Measurements from ENCODE around the gene CDC45. TPM values are rescaled to one million over a fixed set of nuclear protein-coding genes. Genes with fewer than 3 reads are reported as not detected.
"Not testable (repeated sequence)": the region's sequence is repeated elsewhere in the genome, so short reads cannot be mapped to it uniquely, and the experiment has no call there.

The CDC45 gene
- total RNA-seq, 1 donor from 2014 or later: 2.2 TPM

DNA sequence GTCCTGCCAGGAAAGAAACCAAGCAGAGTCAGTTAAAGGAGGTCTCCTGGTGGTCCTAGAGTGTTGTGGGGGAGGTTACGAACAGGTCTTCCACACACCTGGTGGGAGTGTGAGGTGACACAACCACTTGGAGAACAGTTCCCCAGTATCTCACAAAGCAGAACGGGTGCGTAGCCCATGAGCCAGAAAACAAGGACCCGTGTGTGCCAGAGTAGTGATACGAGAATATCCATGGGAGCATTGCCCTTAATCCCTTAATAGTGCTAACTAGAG lies 66.2 kb downstream of the CDC45 start:
- Mint-ChIP-seq H3K36me3 (ENCODE audit: low read depth) (no peaks in the 10 kb centered on the region), H3K9me3 (ENCODE audit: low read depth) (no peaks in the 10 kb centered on the region), H3K27me3 (ENCODE audit: low read depth) (peaks cover 6% of the 10 kb centered on the region), H3K4me1 (ENCODE audit: low read depth) (peaks cover 4% of the 10 kb centered on the region), H3K4me3 (ENCODE audit: unreplicated experiment) (no peak overlapping the region), H3K27ac (ENCODE audit: unreplicated experiment) (no peak overlapping the region)
- TF ChIP-seq, protein P1, sequence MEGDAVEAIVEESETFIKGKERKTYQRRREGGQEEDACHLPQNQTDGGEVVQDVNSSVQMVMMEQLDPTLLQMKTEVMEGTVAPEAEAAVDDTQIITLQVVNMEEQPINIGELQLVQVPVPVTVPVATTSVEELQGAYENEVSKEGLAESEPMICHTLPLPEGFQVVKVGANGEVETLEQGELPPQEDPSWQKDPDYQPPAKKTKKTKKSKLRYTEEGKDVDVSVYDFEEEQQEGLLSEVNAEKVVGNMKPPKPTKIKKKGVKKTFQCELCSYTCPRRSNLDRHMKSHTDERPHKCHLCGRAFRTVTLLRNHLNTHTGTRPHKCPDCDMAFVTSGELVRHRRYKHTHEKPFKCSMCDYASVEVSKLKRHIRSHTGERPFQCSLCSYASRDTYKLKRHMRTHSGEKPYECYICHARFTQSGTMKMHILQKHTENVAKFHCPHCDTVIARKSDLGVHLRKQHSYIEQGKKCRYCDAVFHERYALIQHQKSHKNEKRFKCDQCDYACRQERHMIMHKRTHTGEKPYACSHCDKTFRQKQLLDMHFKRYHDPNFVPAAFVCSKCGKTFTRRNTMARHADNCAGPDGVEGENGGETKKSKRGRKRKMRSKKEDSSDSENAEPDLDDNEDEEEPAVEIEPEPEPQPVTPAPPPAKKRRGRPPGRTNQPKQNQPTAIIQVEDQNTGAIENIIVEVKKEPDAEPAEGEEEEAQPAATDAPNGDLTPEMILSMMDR (IDR thresholded peaks at IDR 0.05): no peak
- no peak for DNase-seq (ENCODE audit: low spot score)

DNA sequence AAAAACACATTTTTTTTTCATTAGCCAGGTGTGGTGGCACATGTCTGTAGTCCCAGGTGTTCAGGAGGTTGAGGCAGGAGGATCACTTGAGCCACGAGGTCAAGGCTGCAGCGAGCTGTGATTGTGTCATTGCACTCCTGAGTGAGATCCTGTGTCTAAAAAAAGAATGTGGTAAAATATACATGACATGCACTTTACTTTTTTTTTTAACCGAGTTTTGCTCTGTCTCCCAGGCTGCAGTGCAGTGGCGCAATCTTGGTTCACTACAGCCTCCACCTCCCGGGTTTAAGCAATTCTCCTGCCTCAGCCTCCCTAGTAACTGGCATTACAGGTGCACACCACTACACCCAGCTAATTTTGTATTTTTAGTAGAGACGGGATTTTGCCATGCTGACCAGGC lies 67.0 kb downstream of the CDC45 start:
- Mint-ChIP-seq H3K27me3 (ENCODE audit: low read depth) (peaks cover 6% of the 10 kb centered on the region), H3K36me3 (ENCODE audit: low read depth) (no peaks in the 10 kb centered on the region), H3K9me3 (ENCODE audit: low read depth) (no peaks in the 10 kb centered on the region), H3K27ac (ENCODE audit: unreplicated experiment) (no peak overlapping the region), H3K4me1 (ENCODE audit: low read depth) (peaks cover 4% of the 10 kb centered on the region), H3K4me3 (ENCODE audit: unreplicated experiment) (no peak overlapping the region)
- no peak for DNase-seq (ENCODE audit: low spot score)
- TF ChIP-seq, protein P1 (IDR thresholded peaks at IDR 0.05): no peak

DNA sequence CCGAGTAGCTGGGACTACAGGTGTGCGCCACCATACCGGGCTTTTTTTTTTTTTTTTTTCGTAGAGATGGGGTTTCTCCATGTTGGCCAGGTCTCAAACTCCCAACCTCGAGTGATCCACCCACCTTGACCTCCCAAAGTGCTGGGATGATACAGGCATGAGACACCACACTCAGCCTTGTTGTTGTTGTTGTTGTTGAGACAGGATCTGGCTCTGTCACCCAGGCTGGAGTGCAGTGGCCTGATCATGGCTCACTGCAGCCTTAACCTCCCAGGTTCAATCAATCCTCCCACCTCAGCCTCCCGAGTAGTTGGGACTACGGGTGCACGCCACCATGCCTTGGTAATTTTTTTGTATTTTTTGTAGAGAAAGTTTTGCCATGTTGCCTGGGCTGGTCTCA lies 67.9 kb downstream of the CDC45 start:
- Mint-ChIP-seq H3K36me3 (ENCODE audit: low read depth) (no peaks in the 10 kb centered on the region), H3K4me3 (ENCODE audit: unreplicated experiment) (no peak overlapping the region), H3K4me1 (ENCODE audit: low read depth) (peaks cover 4% of the 10 kb centered on the region), H3K27ac (ENCODE audit: unreplicated experiment) (no peak overlapping the region), H3K9me3 (ENCODE audit: low read depth) (peaks cover 2% of the 10 kb centered on the region), H3K27me3 (ENCODE audit: low read depth) (peaks cover 2% of the 10 kb centered on the region)
- DNase-seq (ENCODE audit: low spot score): no peak
- TF ChIP-seq, protein P1 (IDR thresholded peaks at IDR 0.05): no peak

DNA sequence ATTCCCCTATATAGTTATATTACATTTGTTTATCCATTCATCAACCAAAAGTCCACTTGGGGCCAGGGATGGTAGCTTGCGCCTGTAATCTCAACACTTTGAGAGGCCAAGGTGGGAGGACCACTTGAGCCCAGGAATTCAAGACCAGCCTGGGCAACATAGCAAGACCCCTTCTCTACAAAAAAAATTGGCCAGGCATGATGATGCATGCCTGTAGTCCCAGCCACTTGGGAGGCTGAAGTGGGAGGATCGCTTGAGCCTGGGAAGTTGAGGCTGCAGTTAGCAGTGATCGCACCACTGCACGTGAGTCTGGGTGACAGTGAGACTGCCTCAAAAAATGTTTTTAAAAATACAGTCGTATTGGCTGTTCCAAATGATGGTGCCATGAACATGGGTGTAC lies 68.7 kb downstream of the CDC45 start:
- not testable (repeated sequence) for H3K4me1 Mint-ChIP-seq (ENCODE audit: low read depth); H3K27me3 Mint-ChIP-seq (ENCODE audit: low read depth); H3K27ac Mint-ChIP-seq (ENCODE audit: unreplicated experiment); H3K36me3 Mint-ChIP-seq (ENCODE audit: low read depth); H3K9me3 Mint-ChIP-seq (ENCODE audit: low read depth); DNase-seq (ENCODE audit: low spot score); H3K4me3 Mint-ChIP-seq (ENCODE audit: unreplicated experiment)

DNA sequence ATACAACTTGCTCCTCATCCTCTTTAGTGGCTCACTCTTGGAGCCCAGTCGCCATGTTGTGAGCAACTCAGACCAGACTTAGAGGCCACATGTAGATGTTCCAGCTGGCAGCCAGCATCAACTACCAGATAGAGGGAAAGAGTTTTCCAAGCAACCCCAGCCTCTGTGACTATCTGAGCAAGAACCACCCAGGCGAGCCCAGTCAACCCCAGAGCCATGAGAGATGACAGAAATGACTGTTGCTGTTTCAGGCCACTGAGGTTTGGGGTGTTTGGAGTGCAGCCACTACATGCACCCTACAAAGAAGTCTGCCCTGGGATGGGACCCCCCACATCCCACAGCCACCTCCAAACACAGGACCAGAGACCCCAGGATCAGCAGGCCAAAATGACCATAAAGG lies 69.2 kb downstream of the CDC45 start:
- peaks cover 1% of the 10 kb centered on the region for H3K4me1 Mint-ChIP-seq (ENCODE audit: low read depth)
- H3K27ac Mint-ChIP-seq (ENCODE audit: unreplicated experiment): no peak overlapping the region
- no peak overlapping the region for H3K4me3 Mint-ChIP-seq (ENCODE audit: unreplicated experiment)
- H3K36me3 Mint-ChIP-seq (ENCODE audit: low read depth): no peaks in the 10 kb centered on the region
- peaks cover 3% of the 10 kb centered on the region for H3K9me3 Mint-ChIP-seq (ENCODE audit: low read depth)
- TF ChIP-seq, protein P1 (IDR thresholded peaks at IDR 0.05): no peak
- no peaks in the 10 kb centered on the region for H3K27me3 Mint-ChIP-seq (ENCODE audit: low read depth)
- DNase-seq (ENCODE audit: low spot score): no peak

DNA sequence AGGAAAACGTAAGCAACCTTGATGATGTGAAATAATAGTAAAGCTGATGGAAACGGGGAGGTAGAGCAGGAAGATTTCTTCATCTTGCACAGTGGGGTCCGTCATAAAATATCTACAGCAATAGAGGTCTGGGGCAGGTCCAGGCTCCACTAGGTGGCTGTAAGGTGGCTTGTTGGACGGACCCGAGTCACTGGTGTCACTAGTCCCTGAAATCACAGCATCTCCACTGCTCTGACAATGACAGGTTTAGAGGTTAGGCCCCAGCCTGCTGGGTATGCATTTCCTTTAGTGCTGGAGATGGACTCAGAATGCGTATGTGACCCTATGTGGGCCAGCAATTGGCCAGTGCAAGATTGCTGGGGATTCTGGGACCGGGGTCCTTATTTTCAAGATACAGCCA lies 69.7 kb downstream of the CDC45 start:
- no peak overlapping the region for H3K4me3 Mint-ChIP-seq (ENCODE audit: unreplicated experiment)
- no peaks in the 10 kb centered on the region for H3K36me3 Mint-ChIP-seq (ENCODE audit: low read depth)
- H3K27ac Mint-ChIP-seq (ENCODE audit: unreplicated experiment): no peak overlapping the region
- H3K27me3 Mint-ChIP-seq (ENCODE audit: low read depth): no peaks in the 10 kb centered on the region
- TF ChIP-seq, protein P1 (IDR thresholded peaks at IDR 0.05): no peak
- DNase-seq (ENCODE audit: low spot score): no peak
- H3K4me1 Mint-ChIP-seq (ENCODE audit: low read depth): peaks cover 1% of the 10 kb centered on the region
- peaks cover 3% of the 10 kb centered on the region for H3K9me3 Mint-ChIP-seq (ENCODE audit: low read depth)

All from chondrocyte (in vitro differentiated cells).